ENCODE data around the gene CDC20. TPM values are rescaled to one million over a fixed set of nuclear protein-coding genes. Genes with fewer than 3 reads are reported as not detected.

The CDC20 gene
- total RNA-seq, 1 experiment from 2014 or later = 355 TPM

DNA sequence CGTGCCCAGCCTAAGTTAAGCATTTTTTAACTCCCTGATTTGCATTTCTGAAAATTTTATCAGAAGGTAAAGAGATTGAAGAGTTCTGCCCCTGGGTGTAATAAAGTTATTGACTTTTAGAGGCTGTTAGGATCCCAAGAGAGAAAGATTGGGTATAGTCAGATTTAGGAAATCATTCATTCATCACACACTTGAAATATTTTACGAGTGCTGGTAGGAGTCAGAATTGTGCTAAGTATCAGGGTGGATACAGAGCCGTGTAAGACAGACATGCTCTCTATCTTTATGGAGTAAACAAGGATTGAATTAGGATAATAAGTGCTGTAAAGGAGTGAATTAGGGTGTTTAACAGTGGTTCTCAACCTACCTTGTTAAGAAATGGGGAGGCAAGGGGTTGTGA lies 33.9 kb downstream of the CDC20 start:
- ChIA-PET POLR2A (no interaction called here), CTCF (no interaction called here), RAD21 (ENCODE audit: low non-redundant PET in 1 of 2, low total read pairs in 2 of 2, uncharacterized antibody in 2 of 2, unreplicated experiment in 2 of 2) (interaction anchor here in 1 of 2 experiments (0.7 kb wide), 1 partner anchor 24 kb away, joined by 3 read pairs; no protein-coding TSS in a partner anchor)
- peaks cover 3 to 16% of the 10 kb centered on the region in 2 experiments; a peak in 3 of 4 replicates for H3K4me1 ChIP-seq (ENCODE audit: control insufficient read depth in 1 of 2, insufficient read depth in 2 of 2, low read length in 2 of 2)
- H2AFZ ChIP-seq (ENCODE audit: low read depth, low read length, poor library complexity, severe bottlenecking) = no peak overlapping the region
- H3K4me3 ChIP-seq (replicated peaks in 1 of 2; ENCODE audit: low read depth in 1 of 2, low read length in 2 of 2) = no peak overlapping the region
- H3K27me3 ChIP-seq (ENCODE audit: insufficient read depth, low read length) = no peaks in the 10 kb centered on the region
- no peaks in the 10 kb centered on the region for H4K20me1 ChIP-seq (ENCODE audit: insufficient read depth)
- H3K9me3 ChIP-seq (ENCODE audit: control insufficient read depth in 1 of 2, insufficient read depth in 1 of 2, low read depth in 1 of 2, low read length in 2 of 2) = no peaks in the 10 kb centered on the region
- H3K27ac ChIP-seq (ENCODE audit: low read depth, low read length) = no peak overlapping the region
- no TSS peak for BruUV-seq (replicated peaks)
- no peaks in the 10 kb centered on the region; a peak in 1 of 4 replicates for H3K36me3 ChIP-seq (ENCODE audit: control insufficient read depth in 1 of 2, insufficient read depth in 2 of 2, low read length in 2 of 2)
- H3K9me2 ChIP-seq (ENCODE audit: insufficient read depth) = no peaks in the 10 kb centered on the region
- H3K9ac ChIP-seq (ENCODE audit: low read length) = no peak overlapping the region
- no peak for DNase-seq (ENCODE audit: low read depth, low spot score)
- TF ChIP-seq CEBPB (IDR thresholded peaks at IDR 0.05; ENCODE audit: low read depth) (no peak), EGR1 (IDR thresholded peaks at IDR 0.05; ENCODE audit: low read depth) (no peak), ZFX (IDR thresholded peaks at IDR 0.05) (no peak), CBX3 (IDR thresholded peaks at IDR 0.05; ENCODE audit: low read depth) (no peak), EZH2 (IDR thresholded peaks at IDR 0.05) (no peak)
- no peak for ATAC-seq
- no peak overlapping the region for H3K4me2 ChIP-seq (ENCODE audit: low read length)
- intact Hi-C loops (cut with micrococcal nuclease) = no loop called here
- peaks cover 29% of the 10 kb centered on the region for H3K79me2 ChIP-seq (ENCODE audit: insufficient read depth, low read length)

DNA sequence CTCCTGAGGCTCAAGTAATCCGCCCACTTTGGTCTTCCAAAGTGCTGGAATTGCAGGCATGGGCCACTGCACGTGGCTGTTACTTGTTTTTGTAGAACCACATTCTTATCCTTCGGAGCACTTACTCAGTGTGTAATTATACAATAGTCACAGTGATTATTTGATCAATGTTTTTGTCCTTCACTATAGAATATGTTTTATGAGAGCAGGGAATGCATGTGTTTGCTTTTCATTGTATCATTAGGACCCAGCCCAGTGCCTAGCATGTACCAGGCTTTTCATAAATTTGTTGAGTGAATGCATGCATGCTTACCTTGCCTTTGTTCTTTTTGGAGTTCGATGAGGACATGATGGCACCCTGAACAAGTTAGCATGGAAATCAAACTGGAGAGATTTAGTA lies 36.7 kb downstream of the CDC20 start:
- POLR2A ChIA-PET = no interaction called here
- H3K27me3 ChIP-seq (ENCODE audit: insufficient read depth, low read length) = no peaks in the 10 kb centered on the region
- BruUV-seq (replicated peaks) = no TSS peak
- RAD21 ChIA-PET (ENCODE audit: low non-redundant PET in 1 of 2, low total read pairs in 2 of 2, uncharacterized antibody in 2 of 2, unreplicated experiment in 2 of 2) = no interaction called here
- H3K79me2 ChIP-seq (ENCODE audit: insufficient read depth, low read length) = peaks cover 5% of the 10 kb centered on the region
- no peak overlapping the region for H3K4me2 ChIP-seq (ENCODE audit: low read length)
- no peaks in the 10 kb centered on the region for H3K9me2 ChIP-seq (ENCODE audit: insufficient read depth)
- no peak for DNase-seq (ENCODE audit: low read depth, low spot score)
- H3K9ac ChIP-seq (ENCODE audit: low read length) = no peak overlapping the region
- TF ChIP-seq, protein P1, sequence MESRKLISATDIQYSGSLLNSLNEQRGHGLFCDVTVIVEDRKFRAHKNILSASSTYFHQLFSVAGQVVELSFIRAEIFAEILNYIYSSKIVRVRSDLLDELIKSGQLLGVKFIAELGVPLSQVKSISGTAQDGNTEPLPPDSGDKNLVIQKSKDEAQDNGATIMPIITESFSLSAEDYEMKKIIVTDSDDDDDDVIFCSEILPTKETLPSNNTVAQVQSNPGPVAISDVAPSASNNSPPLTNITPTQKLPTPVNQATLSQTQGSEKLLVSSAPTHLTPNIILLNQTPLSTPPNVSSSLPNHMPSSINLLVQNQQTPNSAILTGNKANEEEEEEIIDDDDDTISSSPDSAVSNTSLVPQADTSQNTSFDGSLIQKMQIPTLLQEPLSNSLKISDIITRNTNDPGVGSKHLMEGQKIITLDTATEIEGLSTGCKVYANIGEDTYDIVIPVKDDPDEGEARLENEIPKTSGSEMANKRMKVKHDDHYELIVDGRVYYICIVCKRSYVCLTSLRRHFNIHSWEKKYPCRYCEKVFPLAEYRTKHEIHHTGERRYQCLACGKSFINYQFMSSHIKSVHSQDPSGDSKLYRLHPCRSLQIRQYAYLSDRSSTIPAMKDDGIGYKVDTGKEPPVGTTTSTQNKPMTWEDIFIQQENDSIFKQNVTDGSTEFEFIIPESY (IDR thresholded peaks at IDR 0.05; ENCODE audit: extremely low read depth, insufficient replicate concordance, low read length) = no peak
- TF ChIP-seq SIN3A (IDR thresholded peaks at IDR 0.05; ENCODE audit: low read depth) (no peak), EGR1 (IDR thresholded peaks at IDR 0.05; ENCODE audit: low read depth) (no peak), POLR2A (IDR thresholded peaks at IDR 0.05; ENCODE audit: borderline replicate concordance, extremely low read depth, insufficient read depth, insufficient read length) (no peak), EZH2 (IDR thresholded peaks at IDR 0.05) (no peak), ZNF274 (IDR thresholded peaks at IDR 0.05; ENCODE audit: low read depth, low read length) (no peak), CEBPB (IDR thresholded peaks at IDR 0.05; ENCODE audit: low read depth) (no peak), TCF7L2 (IDR thresholded peaks at IDR 0.05; ENCODE audit: borderline replicate concordance, extremely low read depth, insufficient read depth, insufficient read length) (no peak), POLR2AphosphoS5 (IDR thresholded peaks at IDR 0.05; ENCODE audit: low read depth, low read length) (no peak)
- TF ChIP-seq, protein P2, sequence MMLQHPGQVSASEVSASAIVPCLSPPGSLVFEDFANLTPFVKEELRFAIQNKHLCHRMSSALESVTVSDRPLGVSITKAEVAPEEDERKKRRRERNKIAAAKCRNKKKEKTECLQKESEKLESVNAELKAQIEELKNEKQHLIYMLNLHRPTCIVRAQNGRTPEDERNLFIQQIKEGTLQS (IDR thresholded peaks at IDR 0.05) = no peak
- TF ChIP-seq, protein P3, sequence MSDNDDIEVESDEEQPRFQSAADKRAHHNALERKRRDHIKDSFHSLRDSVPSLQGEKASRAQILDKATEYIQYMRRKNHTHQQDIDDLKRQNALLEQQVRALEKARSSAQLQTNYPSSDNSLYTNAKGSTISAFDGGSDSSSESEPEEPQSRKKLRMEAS (IDR thresholded peaks at IDR 0.05) = no peak
- H3K9me3 ChIP-seq (ENCODE audit: control insufficient read depth in 1 of 2, insufficient read depth in 1 of 2, low read depth in 1 of 2, low read length in 2 of 2) = no peaks in the 10 kb centered on the region
- H3K4me3 ChIP-seq (replicated peaks in 1 of 2; ENCODE audit: low read depth in 1 of 2, low read length in 2 of 2) = no peak overlapping the region
- CTCF ChIA-PET = no interaction called here
- no peak for ATAC-seq
- no peak overlapping the region for H2AFZ ChIP-seq (ENCODE audit: low read depth, low read length, poor library complexity, severe bottlenecking)
- intact Hi-C loops (cut with micrococcal nuclease) = no loop called here
- no peaks in the 10 kb centered on the region for H4K20me1 ChIP-seq (ENCODE audit: insufficient read depth)
- peaks cover 0 to 5% of the 10 kb centered on the region in 2 experiments; a peak in 1 of 4 replicates for H3K4me1 ChIP-seq (ENCODE audit: control insufficient read depth in 1 of 2, insufficient read depth in 2 of 2, low read length in 2 of 2)
- no peak overlapping the region for H3K27ac ChIP-seq (ENCODE audit: low read depth, low read length)
- H3K36me3 ChIP-seq (ENCODE audit: control insufficient read depth in 1 of 2, insufficient read depth in 2 of 2, low read length in 2 of 2) = no peaks in the 10 kb centered on the region

All from HCT116 (cell line).